ENCODE results near the gene SHBG. TPM values are rescaled to one million over a fixed set of nuclear protein-coding genes. Genes with fewer than 3 reads are reported as not detected.

Gene SHBG
- total and polyA plus RNA-seq, 2 of the 8 experiments (the other 6 are each of a cell fraction or from before 2014, with no cell fraction given), result 1.1 to 1.2 TPM

- TF ChIP-seq TAF7 (optimal IDR thresholded peaks at IDR 0.05; ENCODE audit: borderline replicate concordance, low read depth, low read length), result no peak
- no peak for TF ChIP-seq FOSL1 (IDR thresholded peaks at IDR 0.05; ENCODE audit: insufficient read depth, low read depth, low read length)
Measured at GRCh38 chr17:7586673-7587419, 43.1 kb upstream of the SHBG start (continued).
